GM20431 (cell line): Measurements from ENCODE around the gene HMCN2.

Experiments
- in situ Hi-C: fragments of 300-500 bp; cut with MseI, MboI; formaldehyde crosslinking; loops from one replicate; pipeline ENCODE4 v1.15.0; 2020; ENCODE audit warnings: low sequenced_read_pairs; ENCODE audit not compliant: unreplicated experiment

HMCN2 gene

GRCh38 chr9:130454812-130455325 lies 189.3 kb downstream of the HMCN2 start:
- in situ Hi-C loops, result no loop called here

- in situ Hi-C loops, result no loop called here
These were observed 192.7 kb downstream of the HMCN2 start for GRCh38 chr9:130458027-130458803.

DNA sequence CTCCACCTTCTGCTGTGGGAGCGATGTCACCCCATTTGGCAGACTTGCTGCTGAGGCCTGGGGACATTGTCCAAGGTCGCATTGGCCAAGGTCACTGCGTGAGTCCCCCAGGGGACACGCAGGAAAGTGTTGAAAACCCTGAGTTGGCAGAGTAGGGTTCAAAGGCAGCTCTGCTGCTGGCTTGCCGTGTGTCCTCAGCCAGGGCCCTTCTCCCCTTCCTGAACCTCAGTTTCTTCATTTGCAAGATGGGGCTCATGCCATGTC lies 193.2 kb downstream of the HMCN2 start:
- in situ Hi-C loops, result no loop called here

DNA sequence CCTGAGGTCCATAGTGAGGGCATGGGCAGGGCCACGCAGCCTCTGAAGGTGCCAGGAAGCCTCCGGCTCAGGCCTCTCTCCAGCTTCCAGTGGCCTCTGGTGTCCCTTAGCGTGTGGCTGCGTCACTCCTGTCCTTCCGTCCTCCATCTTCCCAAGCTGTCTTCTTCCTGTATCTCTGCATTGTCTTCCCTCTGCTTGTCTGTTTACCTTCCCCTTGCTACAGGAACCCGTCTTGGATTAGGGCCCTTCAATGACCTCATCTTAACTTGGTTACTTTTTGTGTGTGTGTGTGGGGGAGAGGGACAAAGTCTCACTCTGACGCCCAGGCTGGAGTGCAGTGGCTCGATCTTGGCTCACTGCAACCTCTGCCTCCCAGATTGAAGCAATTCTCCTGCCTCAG lies 193.6 kb downstream of the HMCN2 start:
- in situ Hi-C loops, result no loop called here

GRCh38 chr9:130459941-130460669 lies 194.5 kb downstream of the HMCN2 start:
- in situ Hi-C loops, result no loop called here

- in situ Hi-C loops, result no loop called here
These were observed 195.7 kb downstream of the HMCN2 start for GRCh38 chr9:130461218-130461630.

DNA sequence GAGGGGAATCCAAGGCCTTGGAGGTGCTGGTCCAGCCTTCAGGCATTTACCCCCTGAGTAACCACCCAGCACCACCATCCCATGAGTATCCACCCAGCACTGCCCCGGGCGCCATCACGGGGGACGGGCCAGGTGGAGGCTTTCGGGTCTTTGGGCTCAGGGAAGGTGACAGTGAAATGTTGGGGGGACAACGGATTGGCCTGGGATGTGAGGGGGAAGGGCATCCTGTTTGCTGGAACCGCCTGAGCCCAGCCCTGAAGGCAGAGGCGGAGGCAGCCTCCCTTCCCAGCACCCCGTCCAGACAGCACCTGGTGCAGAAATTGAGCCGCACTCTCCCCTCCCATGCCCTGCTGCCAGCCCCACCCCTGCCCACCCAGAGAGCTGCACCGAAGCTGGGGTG lies 196.2 kb downstream of the HMCN2 start:
- in situ Hi-C loops, result no loop called here

GRCh38 chr9:130462685-130463540 lies 197.4 kb downstream of the HMCN2 start:
- in situ Hi-C loops, result no loop called here

- in situ Hi-C loops, result no loop called here
These were observed 198.5 kb downstream of the HMCN2 start for GRCh38 chr9:130463763-130464745.

DNA sequence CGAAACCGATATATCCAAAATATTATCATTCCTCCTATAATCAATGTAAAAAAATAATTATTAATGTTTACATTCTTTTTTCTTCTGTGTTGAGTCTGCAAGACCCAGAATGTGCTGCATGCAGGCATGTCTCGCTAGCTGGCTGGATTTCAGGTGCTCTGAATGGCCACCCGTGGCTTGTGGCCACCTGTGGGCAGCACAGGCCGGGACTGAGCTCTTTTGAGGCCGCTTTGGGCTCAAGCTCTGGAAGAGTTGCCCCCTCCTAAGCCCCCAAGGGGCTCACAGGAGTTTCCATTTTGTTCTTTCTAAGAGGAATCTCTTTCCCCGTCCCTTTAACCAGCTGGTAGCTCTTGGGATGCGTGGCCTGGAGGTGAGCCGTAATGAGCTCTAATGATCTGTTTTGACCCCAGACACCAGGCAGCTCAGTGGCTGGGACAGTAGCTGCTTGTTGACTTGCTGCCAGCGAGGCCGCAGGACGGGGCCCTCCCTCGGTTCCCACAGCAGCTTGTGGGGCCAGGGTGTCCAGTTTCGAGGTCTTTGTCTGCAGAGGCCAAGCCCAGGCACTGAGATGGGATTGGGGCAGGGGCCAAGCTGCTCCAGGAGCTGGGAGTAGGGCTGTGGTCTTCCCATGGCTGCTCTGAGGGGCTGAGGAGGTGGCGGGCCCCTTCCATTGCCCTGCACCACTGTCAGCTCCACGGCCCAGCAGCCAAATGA lies 200.0 kb downstream of the HMCN2 start:
- in situ Hi-C loops, result loop anchor here (5.0 kb wide), 1 partner anchor 217 kb away; no protein-coding TSS in a partner anchor

GRCh38 chr9:130466537-130467217 lies 201.1 kb downstream of the HMCN2 start:
- in situ Hi-C loops, result loop anchor here (5.0 kb wide), 1 partner anchor 216 kb away; no protein-coding TSS in a partner anchor

DNA sequence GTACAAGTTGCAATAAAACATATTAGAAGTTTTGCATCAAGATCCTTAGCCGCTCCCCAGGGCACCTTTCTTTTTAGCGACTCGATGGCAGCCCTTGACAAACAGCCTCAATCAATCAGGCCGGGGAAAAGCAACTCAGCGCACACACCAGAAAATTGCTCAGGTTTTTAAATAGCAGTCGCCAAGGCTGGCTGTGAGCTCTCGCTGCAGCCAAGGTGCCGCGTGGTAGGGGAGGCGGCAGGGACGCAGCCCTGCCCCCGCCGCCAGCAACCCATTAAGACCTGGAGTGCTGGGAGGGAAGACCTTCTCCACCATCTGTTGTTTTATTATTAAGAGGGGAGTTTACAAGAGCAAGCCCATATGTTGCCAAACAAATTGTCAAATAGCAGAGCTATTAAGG lies 201.8 kb downstream of the HMCN2 start:
- in situ Hi-C loops, result loop anchor here (5.0 kb wide), 1 partner anchor 215 kb away; no protein-coding TSS in a partner anchor

DNA sequence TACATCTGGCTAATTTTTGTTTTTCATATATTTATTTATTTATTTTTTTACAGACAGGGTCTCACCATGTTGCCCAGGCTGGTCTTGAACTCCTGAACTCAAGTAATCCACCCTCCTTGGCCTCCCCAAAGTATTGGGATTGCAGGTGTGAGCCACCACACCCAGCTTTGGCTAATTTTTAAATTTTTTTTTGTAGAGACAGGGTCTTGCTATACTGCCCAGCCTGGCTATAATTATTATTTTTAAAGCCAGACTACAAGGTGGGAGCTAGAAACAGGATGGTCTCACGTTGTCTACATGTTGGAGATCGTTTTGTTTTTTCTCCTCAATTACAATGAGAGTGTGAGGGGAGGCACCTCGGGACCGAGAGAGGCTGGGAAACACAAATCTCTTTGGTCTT lies 203.0 kb downstream of the HMCN2 start:
- in situ Hi-C loops, result loop anchor here (5.0 kb wide), 1 partner anchor 214 kb away; no protein-coding TSS in a partner anchor

GRCh38 chr9:130470269-130470668 lies 204.7 kb downstream of the HMCN2 start:
- in situ Hi-C loops, result no loop called here

GRCh38 chr9:130470950-130471349 lies 205.4 kb downstream of the HMCN2 start:
- in situ Hi-C loops, result no loop called here

DNA sequence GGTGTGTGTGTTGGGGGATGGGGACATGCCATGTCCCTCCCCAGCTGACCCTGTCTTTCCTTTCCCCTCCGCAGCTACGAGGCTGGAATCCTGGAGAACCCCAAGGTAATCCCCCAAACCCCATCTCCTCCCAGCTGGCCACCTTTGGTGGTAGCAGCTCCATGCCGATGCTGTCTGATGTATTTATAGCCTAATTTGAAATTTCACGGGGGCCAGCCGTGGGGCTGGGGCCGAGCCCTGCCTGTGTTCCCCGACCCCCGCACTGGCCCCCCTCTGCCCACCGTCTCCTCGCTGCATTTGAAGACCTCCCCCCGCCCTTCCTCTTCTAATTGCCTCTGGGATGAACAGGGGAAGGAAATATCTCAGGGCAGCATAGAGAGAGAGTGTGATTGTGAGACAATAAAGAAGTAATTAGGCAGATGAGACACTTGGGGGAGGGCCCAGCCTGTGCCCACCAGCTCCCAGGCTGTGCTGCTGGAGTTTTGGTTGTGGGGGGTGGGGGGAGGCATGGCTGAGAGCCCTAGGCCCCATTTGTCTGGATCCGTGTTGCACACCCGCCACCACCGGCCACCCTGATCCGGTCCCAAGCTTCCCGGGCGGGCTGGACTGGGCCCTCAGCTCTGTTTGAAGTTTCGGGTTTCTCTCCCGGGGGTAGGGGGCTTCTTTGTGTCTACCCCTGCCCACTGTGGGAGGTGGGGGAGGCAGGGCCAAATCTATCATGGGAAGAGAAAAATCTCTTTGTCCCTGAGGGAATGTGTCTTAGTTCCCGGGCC lies 206.0 kb downstream of the HMCN2 start:
- in situ Hi-C loops, result no loop called here

GRCh38 chr9:130472184-130472705 lies 206.7 kb downstream of the HMCN2 start:
- in situ Hi-C loops, result no loop called here
